Right lobe of liver (tissue), 6 donors: ENCODE measurements around the gene SLN. TPM values are rescaled to one million over a fixed set of nuclear protein-coding genes. Genes with fewer than 3 reads are reported as not detected.

ENCODE experiments used
- ATAC-seq, 4 donors: fragments of 200-7000 bp; cut with Tn5 transposase; one replicate each; pipeline ENCODE4 v1.9.1; 2020; ENCODE audit warnings: mild to moderate bottlenecking in 4 of 4, moderate library complexity in 4 of 4
- DNase-seq, 3 donors: peaks; one replicate each; pipeline ENCODE4 v3.0.0-alpha.2; 2020
- H3K27ac ChIP-seq, 3 donors: fragments of 200-600 bp; one replicate each; pipeline ENCODE4 v1.8.0; 2022
- H3K27me3 ChIP-seq, 2 donors: fragments of 200-600 bp; one replicate each; pipeline ENCODE4 v1.8.0; 2022
- H3K36me3 ChIP-seq, 4 donors: fragments of 200-600 bp; sonication (generic) in 1 of 4; one replicate each; pipeline versions ENCODE4 v1.5.1 to v1.8.0; 2017 to 2022; ENCODE audit warnings: control low read depth in 1 of 4
- H3K4me1 ChIP-seq, 4 donors: fragments of 200-600 bp; sonication (generic) in 1 of 4; one replicate each; pipeline versions ENCODE4 v1.5.1 to v1.8.0; 2017 to 2022; ENCODE audit warnings: control low read depth in 1 of 4
- H3K4me3 ChIP-seq, 3 donors: fragments of 200-600 bp; one replicate each; pipeline ENCODE4 v1.8.0; 2022
- H3K9me3 ChIP-seq, 4 donors: fragments of 200-600 bp; sonication (generic) in 1 of 4; one replicate each; pipeline versions ENCODE4 v1.5.1 to v1.8.0; 2017 to 2022; ENCODE audit warnings: control low read depth in 1 of 4
- POLR2A ChIP-seq: fragments of 450-650 bp; IDR thresholded peaks from one replicate; pipeline ENCODE4 v1.6.1; 2017; ENCODE audit warnings: antibody characterized with exemption, mild to moderate bottlenecking
- WGBS: methylation state at CpG from one replicate; pipeline ENCODE4 v1.1.6; 2018; ENCODE audit warnings: low coverage, low lambda C conversion rate; ENCODE audit not compliant: insufficient coverage; ENCODE audit errors: missing lambda C conversion rate; 5-methylcytosine and 5-hydroxymethylcytosine counted together
- intact Hi-C, 2 donors: fragments of 100-400 bp; cut with DNase I; formaldehyde crosslinking; loops; one replicate each; pipeline versions ENCODE4 v1.11.2 to v1.14.1; 2022
- total RNA-seq, 6 experiments: library from RNA; depleted of rRNA in 2 of 6; stranded (reverse); fragments of >200 nt in 2 of 6; fragmentation: NEBNext Ultra II Directional in 3 of 6; extraction: Animal tissue kit (Norgen Biotek cat#: 25700) in 3 of 6; gene quantifications; one replicate each; pipeline versions ENCODE4 v1.1.0 to v1.2.4, GENCODE V29; 2016 to 2023
- TF ChIP-seq, protein P1 (sequence below), 4 donors: fragments of 200-600 bp in 3 of 4; fragments of 450-650 bp in 1 of 4; IDR thresholded peaks; one replicate each; pipeline versions ENCODE4 v1.5.1 to v1.8.0; 2016 to 2022; ENCODE audit warnings: antibody characterized with exemption in 4 of 4, mild to moderate bottlenecking in 2 of 4
- donor health status: DM: no; HTN: yes; CAD: no.
- donor health status: DM: no; HTN: no; CAD: no.
- donor health status: DM: no; HTN: no; CAD: no.
- donor health status: DM: no; HTN: yes; CAD: no.
- donor health status: DM: no; HTN: yes; CAD: no.

Gene SLN
- total RNA-seq, 6 experiments from 2014 or later, result 0.55 to 5.3 (median 0.66) TPM; not detected in 2

DNA sequence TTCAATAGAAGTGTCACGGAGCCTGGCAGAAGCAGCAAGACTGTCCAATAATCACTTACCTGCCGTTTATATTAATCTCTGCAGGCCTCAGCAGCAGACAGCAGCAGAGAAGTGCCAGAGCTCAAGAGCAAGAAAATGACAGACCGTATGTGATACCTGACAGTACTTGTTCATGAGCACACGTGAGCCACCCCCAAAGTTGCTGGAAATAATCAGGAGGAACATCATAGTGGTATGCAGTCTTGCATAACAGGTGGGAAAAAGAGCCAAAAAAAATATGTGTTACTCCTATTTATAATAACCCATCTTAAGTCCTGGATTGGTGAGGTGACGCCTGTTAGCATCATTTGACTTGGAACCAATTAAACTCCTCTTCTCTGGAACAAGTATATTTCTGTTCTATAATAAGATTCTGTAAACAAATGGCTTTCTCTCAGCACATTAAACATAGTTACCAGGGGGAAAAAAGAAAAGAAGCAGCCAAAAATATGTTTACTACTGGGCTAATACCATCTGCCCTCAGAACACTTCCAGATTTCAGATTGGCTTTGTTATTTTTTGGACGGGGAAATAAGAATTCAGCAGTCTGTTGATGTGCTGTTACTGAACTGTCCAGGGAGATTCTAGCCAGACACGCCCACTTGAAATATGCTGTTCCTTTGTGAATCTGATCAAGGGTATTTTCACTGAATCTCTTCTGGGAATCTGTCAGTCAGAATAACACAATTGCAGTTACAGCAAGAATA, 7.9 kb upstream of the SLN start:
- ATAC-seq, result no peak
- WGBS, result 44% methylated on average over 7 of the region's 7 CpGs

GRCh38 chr11:107719073-107719472, 7.2 kb upstream of the SLN start:
- DNase-seq, result no peak

More for the DNA sequence above, 7.9 kb upstream of the SLN start:
- H3K4me1 ChIP-seq, result no peaks in the 10 kb centered on the region
- no peaks in the 10 kb centered on the region for H3K27me3 ChIP-seq
- no peaks in the 10 kb centered on the region for H3K36me3 ChIP-seq
- TF ChIP-seq, protein P1, sequence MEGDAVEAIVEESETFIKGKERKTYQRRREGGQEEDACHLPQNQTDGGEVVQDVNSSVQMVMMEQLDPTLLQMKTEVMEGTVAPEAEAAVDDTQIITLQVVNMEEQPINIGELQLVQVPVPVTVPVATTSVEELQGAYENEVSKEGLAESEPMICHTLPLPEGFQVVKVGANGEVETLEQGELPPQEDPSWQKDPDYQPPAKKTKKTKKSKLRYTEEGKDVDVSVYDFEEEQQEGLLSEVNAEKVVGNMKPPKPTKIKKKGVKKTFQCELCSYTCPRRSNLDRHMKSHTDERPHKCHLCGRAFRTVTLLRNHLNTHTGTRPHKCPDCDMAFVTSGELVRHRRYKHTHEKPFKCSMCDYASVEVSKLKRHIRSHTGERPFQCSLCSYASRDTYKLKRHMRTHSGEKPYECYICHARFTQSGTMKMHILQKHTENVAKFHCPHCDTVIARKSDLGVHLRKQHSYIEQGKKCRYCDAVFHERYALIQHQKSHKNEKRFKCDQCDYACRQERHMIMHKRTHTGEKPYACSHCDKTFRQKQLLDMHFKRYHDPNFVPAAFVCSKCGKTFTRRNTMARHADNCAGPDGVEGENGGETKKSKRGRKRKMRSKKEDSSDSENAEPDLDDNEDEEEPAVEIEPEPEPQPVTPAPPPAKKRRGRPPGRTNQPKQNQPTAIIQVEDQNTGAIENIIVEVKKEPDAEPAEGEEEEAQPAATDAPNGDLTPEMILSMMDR (IDR thresholded peaks at IDR 0.05), result no peak
- TF ChIP-seq POLR2A, result no peak
- intact Hi-C loops, result no loop called here
- no peak overlapping the region for H3K27ac ChIP-seq
- H3K9me3 ChIP-seq, result no peaks in the 10 kb centered on the region
- no peak overlapping the region for H3K4me3 ChIP-seq
- DNase-seq, result no peak

GRCh38 chr11:107716884-107717532, 5.2 kb upstream of the SLN start:
- ATAC-seq, result no peak
- intact Hi-C loops, result no loop called here
- Histone ChIP-seq H3K36me3 (no peaks in the 10 kb centered on the region), H3K4me1 (no peaks in the 10 kb centered on the region), H3K9me3 (no peaks in the 10 kb centered on the region), H3K27ac (no peak overlapping the region), H3K27me3 (no peaks in the 10 kb centered on the region), H3K4me3 (no peak overlapping the region)
- no peak for DNase-seq
- TF ChIP-seq, protein P1 (IDR thresholded peaks at IDR 0.05), result no peak
- 56% methylated on average over 4 of the region's 4 CpGs for WGBS

More at GRCh38 chr11:107719073-107719472, 7.2 kb upstream of the SLN start:
- TF ChIP-seq, protein P1 (IDR thresholded peaks at IDR 0.05), result no peak
- TF ChIP-seq POLR2A, result no peak
- Histone ChIP-seq H3K27me3 (no peaks in the 10 kb centered on the region), H3K4me1 (no peaks in the 10 kb centered on the region), H3K36me3 (no peaks in the 10 kb centered on the region), H3K27ac (no peak overlapping the region), H3K9me3 (no peaks in the 10 kb centered on the region), H3K4me3 (no peak overlapping the region)
- 60% methylated on average over 1 of the region's 3 CpGs for WGBS
- intact Hi-C loops, result no loop called here
- no peak for ATAC-seq

DNA sequence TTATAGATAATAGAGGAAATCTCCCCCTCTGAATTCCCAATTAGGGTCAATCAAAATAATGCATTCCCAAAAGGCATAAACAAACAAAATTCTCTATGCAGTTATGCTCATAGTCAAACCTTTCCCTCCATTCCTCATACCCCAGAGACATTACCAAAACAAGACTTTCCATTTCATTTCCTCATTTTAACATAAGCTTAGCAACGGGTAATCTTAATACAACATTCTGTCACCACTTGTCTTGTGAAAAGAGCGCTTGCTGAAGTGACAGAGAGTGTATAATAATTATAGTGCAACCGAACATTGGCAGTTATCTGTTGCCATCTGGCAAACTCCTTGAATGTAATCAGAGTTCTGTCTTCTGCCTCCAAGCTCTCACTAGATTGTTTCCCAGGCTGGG, 1.2 kb upstream of the SLN start:
- no peaks in the 10 kb centered on the region for H3K9me3 ChIP-seq
- H3K4me1 ChIP-seq, result no peaks in the 10 kb centered on the region
- H3K27me3 ChIP-seq, result no peaks in the 10 kb centered on the region
- 35% methylated on average over 3 of the region's 3 CpGs for WGBS
- ATAC-seq, result no peak
- no peak overlapping the region for H3K27ac ChIP-seq
- H3K36me3 ChIP-seq, result no peaks in the 10 kb centered on the region
- no peak for TF ChIP-seq POLR2A
- TF ChIP-seq, protein P1 (IDR thresholded peaks at IDR 0.05), result no peak
- intact Hi-C loops, result no loop called here
- no peak for DNase-seq
- H3K4me3 ChIP-seq, result no peak overlapping the region
